Cortex of kidney (tissue), 1 donor: Measurements from ENCODE around the gene THY1.
"Not testable (repeated sequence)": the region's sequence is repeated elsewhere in the genome, so short reads cannot be mapped to it uniquely, and the experiment has no call there.

ENCODE experiments used
- DNase-seq: peaks from one replicate; lab custom pipeline; 2025; lab: John Stamatoyannopoulos, UW

Gene THY1

DNA sequence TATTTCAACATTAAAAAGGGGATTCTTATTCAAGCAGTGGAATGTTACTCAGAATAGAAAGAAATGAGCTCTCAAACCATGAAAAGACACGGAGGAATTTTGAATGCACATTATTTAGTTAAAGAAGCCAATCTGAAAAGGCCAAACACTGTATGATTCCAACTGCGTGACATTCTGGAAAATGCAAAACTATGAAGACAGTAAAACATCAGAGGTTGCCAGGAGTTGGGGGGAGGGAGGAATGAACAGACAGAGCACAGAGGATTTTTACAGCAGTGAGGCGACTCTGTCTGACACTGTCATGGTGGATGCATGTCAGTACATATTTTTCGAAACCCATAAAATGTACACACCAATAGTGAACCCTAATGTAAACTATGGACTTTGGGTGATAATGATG, 22.9 kb upstream of the THY1 start:
- DNase-seq, result no peak

DNA sequence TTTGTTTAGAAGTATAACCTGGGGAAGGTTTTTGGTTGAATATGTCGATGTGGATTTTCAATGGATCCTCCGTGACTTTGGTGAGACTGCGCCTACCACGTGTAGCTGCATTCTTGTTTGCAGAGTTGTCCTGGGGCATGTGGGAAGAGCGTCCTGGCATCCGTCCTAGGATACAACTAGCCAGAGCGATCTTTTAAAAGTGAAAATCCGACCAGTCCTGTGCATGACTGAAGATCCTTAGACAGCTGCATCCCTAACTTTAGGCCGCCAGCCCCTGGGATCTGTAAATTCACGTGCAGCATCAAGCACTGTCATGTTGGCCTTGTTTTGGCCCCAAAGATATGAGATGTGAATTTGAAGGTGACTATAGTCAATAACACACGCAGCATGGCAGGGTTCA, 22.4 kb upstream of the THY1 start:
- DNase-seq, result no peak

DNA sequence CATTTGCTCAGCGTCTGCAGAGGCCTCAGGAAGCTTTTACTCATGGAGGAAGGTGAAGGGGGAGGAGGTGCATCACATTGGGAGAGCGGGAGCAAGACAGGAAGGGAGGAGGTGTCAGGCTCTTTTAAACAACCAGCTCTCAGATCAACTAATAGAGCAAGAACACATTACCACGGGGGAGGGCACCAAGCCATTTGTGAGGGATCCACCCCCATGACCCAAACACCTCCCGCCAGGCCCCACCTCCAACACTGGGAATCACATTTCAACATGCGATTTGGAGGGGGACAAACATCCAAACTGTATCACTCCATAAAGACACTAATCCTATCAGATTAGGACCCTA, 18.9 kb upstream of the THY1 start:
- no peak for DNase-seq

DNA sequence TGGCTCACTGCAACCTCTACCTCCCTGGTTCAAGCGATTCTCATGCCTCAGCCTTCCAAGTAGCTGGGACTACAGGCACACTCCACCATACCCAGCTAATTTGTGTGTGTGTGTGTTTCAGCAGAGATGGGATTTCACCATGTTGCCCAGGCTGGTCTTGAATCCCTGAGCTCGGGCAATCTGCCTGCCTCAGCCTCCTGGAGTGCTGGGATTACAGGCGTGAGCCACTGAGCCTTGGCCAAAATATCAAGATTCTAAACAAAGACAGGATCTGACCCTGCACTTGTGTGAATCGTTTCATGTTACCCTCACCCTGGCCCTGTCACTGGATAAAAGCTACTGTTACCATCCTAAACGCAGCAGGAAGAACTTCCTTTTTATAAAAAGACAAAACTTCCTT, 15.6 kb upstream of the THY1 start:
- no peak for DNase-seq

DNA sequence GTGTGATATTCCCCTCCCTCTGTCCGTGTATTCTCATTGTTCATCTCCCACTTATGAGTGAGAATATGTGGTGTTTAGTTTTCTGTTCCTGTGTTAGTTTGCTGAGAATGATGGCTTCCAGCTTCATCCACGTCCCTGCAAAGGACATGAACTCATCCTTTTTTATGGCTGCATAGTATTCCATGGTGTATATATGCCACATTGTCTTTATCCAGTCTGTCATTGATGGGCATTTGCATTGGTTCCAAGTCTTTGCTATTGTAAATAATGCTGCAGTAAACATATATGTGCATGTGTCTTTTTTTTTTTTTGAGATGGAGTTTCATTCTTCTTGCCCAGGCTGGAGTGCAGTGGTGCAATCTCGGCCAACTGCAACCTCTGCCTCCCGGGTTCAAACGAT, 14.5 kb upstream of the THY1 start:
- DNase-seq, result not testable (repeated sequence)

DNA sequence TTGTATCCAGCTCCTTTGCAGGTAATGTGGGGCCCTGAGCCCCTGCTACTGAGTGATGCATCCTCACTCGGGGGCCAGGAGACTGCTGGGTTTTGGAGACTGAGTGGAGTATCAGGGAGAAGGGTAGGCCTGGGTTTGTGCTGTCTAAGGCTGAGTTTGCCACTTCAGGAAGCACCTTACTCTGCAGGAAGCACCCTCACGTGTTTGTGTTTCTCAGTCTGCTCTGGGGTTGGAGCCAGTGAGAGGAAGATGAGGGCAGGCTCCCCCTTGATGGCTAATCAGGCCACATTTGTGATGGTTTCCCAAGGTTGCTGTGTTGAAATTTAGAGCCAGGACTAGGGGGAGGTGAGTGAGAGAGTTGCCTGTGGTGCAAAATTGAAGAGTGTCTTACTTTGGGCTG, 13.7 kb upstream of the THY1 start:
- no peak for DNase-seq

DNA sequence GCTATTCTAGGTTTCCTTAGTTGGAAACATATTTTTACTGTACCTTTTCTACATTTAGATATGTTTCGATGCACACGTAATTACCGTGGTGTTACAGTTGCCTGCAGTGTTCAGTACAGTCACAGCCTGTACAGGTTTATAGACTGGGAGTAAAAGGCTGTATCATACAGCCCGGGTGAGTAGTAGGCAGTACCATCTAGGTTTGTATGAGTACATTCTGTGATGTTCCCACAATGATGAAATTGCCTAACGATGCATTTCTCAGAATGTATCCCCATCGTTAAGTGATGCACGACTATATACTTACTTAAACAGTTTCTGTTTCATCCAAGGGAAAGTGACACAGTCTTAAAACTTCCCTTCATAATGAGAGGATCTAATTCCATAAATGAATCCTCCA, 13.1 kb upstream of the THY1 start:
- no peak for DNase-seq

DNA sequence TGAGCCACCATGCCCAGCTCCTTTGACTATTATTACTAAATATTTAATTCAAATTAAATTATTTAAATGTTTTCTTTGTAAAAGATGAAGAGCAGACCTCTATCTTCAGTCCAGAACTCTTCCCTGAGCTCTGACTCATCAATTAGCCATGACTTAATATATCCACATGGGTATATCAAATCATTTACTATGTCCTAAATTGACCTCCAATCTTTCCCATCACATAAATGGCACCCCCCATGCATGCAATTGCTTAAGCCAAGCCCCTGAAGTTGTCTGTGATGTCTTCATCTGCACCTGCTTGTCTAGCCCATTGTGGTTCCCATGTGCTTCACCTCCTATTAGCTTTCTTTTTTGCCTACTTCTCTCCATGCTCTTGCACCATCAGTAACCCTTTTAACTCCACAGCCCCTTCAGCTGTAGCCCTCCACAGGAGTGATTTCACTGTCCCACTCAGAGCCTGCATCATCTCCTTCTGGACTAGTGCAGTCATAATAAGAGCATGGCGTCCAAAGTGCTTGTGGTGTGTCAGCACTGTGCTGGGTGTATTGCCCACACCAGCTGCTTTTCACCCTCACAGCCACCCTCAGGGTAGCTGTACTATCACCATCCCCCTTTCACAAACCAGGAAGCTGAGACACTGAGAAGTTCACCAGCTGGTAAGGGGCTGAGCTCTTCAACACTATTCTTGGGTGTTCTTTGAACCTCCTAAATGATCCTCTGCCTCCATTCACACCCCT, 11.8 kb upstream of the THY1 start:
- no peak for DNase-seq

DNA sequence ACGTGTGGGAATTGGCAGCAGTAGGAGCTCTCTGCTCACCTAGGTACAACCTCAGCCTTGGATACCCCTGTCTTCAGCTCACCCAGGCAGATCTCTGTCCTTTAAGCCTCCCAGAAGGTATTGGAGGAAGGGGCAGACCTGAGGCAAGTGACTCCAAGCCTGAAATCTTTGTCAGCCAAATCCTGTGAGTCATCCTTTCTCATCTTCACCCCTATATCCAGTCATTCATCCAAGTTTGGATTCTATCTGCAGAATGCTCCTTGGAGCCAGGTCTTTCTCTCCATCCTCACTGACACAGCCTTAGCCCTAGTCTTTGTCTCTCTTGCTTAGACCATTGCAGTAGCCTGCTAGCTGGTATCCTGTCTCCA, 10.4 kb upstream of the THY1 start:
- DNase-seq, result no peak

DNA sequence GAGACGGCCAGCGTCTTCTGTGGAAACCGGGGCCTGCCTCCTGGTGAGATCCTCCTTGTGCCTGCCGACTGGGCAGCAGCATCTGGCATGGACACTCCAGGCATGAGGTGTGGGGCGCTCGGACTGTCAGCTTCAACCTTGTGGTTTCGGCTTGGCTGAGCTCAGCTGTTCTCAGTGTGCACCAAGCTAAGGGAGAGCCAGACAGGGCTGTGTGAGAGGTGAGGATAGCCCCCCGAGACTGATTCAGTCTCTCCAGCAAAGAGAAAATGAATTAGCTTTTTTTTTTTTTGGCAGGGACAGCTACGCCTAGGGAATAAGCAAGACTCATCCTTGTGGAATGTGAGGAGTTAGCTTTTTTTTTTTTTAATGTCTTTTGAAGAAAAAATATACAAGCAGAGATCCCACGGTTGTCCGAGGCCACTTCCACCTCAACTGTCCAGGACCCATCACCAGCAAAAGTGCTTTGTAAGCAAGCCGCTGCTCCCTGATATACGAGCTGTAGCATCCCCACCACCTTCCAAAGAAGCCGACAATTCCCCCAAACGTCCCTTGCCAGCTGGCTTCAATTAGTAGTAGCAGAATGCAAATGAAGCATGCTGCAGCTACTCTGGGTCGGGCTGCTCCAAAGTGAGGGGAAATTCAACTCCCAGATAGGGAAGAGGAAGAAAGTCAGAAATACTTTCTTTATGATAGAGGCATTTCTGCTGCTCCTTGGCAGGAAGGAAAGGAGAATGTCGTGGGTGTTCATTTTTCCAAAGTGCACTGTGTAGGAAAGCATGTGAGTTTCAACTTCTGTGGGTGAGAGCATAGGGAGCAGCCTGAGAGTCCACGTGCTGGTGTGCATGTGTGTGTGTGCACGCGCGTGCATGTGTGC, 9.7 kb upstream of the THY1 start:
- DNase-seq, result no peak

DNA sequence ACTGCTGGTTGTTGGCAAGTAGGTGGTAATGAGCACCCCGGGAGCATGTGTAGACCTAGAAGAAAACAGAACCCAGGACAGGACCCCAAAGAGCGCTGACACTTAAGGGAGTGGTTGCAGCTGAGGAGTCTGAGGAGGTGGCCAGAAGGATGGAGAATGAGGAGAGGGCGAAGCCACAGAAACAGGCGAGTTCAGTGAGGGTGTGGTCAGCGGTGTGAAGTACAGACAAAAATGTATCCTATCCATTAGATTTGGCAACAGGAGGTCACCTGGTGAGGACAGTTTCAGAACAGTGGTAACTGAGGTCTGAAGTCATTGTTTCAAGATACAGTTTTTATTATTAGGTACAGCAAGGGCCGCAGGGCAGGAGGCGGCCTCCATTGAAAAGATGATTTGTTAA, 8.6 kb upstream of the THY1 start:
- DNase-seq, result no peak

DNA sequence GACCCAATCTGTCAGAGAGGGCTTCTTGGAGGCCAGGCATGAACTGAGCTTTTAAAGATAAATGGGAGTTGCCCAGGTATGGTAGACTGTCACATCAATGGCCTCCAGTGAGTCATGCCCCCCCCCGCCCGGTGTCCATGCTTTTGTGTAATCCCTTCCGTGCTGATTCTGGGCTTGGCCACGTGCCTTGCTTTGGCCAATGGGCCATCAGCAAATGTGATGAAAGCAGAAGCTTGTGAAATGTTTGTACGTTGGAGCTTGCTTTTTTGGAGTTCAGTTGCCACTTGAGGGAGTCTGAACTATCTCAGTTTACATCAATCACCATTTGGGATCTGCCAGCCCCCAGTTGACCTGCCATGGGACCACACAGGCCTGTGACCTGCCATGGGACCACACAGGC, 4.3 kb upstream of the THY1 start:
- DNase-seq, result no peak

DNA sequence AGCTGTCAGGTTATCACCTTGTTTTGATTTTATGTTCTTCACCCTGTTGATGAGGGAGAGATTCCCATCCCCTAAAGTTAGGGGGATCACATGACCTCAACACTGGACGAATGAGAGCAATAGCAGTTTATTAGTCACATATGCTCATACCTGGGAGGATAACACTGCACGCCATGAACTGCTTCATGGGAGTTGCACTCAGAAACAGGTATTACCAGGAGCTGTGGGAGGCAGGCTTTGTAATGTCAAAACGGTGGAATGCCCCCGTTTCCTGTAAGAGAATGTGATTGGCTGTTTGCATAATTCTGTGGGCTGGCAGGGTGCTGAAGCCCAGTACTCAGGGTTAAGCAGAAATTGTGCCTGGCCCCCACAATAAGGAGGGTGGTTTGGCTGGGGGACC, 3.2 kb upstream of the THY1 start:
- no peak for DNase-seq

DNA sequence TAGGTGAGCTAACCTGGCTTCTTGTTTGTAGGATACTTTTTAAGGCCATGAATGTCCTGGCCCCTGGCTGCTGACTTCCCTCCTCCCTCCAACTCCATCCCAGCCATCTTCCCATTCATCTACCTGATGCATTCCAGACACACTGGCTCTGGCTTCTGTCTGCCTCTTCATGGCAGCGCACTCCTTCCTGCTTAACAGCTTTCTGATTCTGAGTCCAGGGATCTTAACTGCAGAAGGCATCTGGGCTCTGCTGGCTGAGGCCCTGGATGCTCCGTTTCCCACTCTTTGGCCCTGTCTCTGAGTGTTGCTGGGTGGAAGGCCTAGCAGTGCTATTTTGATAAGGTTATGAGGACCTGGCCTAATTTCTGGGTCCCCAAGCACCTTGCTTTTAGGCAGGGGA, 1.8 kb upstream of the THY1 start:
- DNase-seq, result no peak

DNA sequence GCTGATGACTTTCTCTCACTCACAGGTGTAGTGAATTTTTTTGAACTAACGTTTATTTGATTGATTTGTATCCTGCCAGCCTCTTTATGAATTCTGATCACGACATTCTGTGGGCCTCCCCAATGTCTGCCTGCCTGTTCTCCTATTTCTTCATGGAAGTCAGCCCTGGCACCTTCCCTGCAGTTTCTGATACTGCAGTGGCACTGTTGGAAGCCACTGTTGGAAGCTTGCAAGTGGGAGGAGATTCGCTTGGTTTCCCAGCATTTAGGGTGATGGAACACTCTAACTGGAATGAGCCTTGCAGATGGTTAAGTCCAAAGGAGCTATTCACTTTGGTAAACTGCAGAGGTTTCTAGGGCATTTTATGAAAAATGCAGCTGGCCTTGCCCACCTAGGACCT, 1.3 kb upstream of the THY1 start:
- no peak for DNase-seq

DNA sequence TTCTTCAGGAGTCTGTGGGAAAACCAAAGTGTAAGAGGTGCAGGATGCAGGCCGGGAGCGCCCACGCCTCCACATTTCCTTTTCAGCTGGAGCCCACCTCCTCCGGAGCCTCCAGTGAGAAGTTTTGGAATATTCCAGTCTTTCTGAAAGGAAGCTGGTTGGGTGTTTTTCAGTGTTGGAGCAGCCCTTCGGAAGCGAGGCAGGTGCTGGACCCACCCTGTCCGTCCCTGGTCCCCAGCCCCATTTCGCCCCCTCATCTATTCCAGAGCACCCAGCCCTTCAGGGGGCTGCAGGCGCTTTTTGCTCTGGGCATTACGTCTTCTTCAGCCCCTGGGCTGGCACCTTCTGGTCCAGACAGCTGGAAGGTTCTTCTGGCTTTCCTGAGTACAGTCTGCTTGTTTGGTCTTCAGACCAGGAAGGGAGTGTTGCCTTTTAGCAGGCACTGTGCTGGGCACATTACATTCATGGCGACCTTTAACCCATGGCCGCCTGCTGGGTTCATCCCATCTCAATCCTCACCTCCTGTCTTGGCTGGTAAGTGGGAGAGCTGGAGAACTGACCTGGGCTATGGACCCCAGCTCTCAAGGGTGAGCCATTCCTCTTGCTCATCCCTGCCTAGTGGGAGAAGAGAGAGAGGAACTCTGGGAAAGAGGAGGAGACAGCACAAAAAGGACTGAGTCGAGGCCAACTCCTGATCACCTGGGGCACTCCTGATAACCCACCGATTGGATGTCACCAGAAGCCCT, 710 bp upstream of the THY1 start:
- no peak for DNase-seq

DNA sequence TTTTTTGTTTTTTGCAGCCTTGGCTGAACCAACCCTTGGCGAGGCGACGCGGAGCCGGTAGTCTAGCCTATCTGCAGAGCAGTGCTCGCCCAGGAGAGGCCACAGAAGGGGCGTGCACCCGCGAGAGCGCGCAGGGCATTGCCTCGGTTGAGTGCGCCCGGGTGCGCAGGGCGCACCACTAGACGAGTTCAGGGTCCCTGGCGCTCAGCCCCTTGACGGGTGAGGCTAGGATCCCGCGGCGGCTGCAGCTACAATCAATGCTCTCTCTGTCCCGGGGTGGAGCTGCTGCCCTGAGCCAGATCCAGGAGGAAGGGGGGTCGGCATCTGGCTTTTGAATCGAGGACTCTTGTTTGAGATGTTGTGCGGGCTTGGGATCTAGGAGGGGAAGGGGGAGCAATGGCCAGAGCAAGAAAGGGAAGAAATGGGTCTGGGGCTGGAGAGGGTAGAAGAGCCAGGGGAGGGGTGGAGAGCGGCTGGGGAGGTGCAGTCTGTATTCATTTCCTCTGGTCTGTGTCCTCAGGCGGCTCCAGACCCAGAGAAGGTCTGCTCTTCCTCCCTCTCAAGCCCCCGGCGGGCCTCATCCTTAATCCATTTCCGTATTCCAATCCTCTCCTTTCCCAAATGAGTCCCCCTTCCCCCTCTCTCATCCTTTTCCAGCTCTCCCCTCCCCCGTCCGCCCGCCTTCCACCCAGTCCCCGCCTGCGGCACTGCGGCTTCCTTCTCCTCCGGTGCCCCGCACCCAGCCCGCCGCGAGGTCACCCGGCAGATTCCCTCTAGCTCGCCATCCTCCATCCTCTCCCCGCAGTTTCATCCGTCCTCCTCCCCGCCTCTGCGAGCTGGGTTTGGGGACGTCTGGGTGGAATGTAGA, 797 bp downstream of the THY1 start:
- DNase-seq, result no peak

DNA sequence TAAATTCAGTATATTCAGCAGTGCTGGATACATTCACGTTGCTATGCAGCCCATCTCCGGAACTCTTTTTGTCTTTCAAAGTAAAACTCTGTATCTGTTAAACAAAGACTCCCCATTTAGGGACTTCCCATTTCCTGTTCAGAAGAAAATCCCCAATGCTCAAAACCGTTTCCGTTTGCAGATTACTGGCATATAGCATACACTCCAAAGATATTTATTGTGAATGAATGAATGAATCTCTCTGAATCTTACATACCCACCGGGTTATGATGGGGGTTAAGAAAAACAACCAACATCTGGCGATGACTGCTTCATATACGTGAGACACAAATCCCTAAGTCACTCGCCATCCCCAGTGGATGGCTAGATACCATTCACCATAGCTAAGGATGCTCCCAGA, 1.6 kb downstream of the THY1 start:
- DNase-seq, result no peak

DNA sequence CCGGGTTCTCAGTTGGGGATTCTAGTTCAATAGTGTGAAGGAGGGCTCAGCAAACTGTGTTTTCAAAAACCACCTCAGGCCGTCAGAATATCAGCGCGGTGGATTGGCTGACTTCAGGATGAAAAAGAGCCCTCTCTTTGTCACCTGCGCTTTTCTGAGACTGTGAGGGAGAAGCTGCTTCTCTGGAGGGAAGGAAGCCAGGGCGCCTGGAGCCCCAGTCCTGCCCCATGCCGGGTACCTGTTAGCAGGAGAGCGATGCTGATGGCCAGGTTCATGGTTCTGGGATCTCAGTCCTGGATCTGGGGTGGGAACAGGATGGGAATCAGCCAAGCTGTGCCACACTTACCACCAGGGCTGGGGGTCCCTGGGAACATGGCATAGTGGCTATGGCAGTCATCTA, 2.3 kb downstream of the THY1 start:
- DNase-seq, result no peak

DNA sequence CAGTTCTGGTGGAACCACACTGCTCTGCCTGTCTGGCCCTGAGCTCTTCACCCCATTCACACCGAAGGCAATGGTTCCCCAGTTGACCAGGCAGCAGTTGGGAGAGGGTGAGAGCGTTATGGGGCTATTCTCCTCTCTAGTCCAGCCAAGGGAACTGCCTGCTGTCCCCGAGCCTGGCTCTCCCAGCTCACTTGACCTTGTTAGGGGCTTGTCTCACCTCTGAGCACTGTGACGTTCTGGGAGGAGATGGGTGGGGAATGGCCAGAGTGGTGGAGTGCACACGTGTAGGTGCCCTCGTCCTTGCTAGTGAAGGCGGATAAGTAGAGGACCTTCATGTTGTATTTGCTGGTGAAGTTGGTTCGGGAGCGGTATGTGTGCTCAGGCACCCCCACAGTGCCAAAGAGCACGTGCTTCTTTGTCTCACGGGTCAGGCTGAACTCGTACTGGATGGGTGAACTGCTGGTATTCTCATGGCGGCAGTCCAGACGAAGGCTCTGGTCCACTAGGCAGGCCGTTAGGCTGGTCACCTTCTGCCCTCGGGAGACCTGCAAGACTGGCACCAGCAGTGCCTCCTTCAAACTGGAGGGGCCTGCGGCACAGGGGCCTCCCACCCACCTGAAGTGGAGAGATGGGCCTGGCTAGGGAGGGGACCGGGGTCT, 3.0 kb downstream of the THY1 start:
- no peak for DNase-seq

DNA sequence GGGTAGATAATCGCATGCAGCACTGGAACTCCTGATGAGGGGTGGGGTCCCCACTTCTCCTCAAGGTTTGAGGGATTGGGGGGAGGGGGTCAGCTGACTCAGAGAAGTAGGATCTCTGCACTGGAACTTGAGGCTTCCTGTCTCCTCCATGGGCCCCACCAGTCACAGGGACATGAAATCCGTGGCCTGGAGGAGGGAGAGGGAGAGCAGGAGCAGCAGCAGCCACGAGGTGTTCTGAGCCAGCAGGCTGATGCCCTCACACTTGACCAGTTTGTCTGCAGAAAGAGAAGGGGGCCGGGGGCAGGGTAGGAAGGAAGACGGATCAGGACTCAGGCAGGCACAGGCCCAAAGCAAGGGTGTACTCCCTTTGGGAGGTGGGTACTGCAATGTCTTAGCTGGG, 3.7 kb downstream of the THY1 start:
- DNase-seq, result no peak

DNA sequence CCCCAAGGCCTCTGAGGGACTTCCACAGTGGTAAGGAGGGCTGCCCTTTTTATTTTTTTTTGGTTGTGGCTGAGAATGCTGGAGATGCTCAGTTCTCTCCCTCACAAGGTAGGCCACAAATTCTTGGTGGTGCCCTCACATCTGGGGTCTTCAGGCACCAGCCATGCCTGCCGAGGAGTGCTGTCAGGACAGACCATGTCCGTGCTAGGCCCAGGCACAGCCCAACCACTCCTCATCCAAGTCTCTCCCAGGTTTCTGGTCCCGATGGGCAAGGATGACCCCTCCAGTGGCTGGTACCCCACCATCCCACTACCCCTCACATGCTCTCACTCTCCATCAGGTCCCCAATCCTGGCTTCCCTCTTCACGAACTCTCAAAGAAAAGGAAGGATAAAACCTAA, 4.2 kb downstream of the THY1 start:
- no peak for DNase-seq
